ENCODE measurements around the gene C10orf105.

Gene C10orf105, protein sequence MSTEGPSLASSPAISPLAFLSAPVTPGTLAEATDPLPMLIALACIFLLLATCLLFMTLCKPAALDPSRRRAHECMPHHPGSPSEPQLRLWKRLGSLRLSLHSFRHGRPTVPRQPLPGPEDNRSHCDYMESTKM

DNA sequence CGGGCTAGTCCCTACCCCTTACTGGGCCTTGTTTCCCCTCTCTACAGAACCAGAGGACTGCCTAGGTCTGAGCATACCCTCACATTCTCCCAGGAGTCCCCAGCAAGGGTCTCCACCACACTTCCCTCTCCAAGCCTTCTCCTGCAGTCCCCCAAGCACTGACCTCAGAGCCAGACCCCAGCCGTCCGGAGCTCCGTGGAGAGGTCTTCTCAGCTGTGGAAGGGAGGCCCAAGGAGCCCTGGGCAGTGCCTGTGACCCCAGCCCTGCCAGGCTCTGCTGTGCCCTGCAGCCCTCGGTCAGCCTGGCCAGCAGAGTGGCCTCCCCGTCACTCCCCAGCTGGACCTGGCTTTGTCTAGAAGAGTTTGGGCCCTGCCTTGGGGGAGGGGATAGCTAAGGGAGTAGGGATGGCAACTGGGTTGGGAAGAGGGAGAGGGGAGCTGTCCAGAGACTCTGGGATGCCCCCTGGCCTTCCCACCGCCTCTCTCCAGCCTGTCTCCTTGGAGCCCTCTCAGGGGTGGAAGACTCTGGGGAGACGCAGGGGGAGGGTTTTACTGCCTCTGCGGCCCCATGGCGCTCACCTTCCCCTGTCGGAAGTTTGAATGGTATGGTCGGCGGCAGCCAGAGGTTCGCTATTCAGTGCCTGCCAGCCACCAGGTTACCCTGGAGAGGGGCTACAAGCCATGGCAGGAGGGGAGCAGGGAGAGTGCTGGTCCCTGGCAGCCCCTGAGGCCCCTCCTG is at the start of gene C10orf105:
Gene C10orf105 (minus strand): TSS at position 315 of the 738 bp plus-strand sequence. CDS start 3,441 bp downstream, outside the sequence.
- DNase-seq = no peak

DNA sequence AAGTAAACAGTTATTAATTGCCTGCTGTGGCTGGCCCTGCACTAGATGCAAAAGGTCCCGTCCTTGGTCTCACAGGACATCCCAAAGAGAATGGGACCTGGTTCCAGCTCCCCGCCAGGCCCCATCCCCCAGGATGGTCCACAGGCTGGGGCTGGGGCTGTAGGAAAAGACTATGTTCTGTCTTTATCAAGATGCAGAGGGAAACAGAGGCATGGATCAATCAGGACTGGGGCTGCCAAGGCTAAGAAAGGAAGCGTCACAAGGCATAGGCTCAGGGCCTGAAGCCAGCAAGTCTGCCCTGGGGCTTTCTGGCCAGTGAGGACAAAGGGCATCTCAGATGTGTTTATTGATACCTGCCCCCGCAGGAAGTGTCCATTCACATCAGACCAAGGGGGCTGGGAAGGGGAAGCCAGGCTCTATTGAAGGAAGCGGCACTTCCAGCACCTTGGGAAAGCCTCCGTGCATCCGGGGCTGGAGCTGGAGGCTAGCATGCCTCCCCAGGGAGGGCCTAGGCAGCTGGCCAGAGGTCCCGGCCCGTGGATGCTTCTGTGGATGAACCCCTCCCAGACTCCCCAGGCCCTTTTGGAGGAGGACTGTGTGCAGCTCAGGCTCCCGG is 48.0 kb upstream of the C10orf105 start:
- DNase-seq = no peak

DNA sequence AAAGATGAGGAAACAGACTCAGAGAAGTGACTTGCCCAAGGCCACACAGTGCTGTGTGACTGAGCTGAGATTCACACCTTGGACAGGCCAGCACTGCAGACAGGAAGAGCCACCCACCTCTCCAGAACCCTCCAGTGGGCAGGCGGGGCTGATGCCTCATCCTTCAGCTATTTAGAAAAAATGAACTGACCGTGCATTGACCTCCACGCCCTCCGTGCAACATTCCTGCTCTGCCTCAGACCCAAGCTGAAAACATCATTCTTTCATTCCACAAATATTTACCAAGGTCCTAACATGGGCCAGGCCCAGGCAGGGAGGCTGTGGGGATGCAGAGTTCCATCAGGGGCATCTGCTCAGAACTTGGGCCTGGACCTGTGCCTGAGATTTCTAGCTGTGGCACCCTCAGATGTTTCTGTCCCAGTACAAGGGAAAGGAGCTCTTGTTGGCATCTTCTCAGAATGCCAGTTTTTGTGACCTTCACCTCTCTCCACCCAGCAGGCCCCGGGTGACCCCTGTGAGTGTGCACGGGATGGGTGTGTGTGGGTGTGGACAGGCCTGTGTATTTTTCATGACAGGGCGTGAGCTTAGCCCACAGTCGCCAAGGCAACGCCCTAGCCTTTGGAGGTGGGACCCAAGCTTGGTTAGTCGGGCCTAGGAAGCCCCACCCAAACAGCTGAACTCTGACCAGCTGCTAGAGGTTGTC is 47.3 kb upstream of the C10orf105 start:
- DNase-seq = no peak

DNA sequence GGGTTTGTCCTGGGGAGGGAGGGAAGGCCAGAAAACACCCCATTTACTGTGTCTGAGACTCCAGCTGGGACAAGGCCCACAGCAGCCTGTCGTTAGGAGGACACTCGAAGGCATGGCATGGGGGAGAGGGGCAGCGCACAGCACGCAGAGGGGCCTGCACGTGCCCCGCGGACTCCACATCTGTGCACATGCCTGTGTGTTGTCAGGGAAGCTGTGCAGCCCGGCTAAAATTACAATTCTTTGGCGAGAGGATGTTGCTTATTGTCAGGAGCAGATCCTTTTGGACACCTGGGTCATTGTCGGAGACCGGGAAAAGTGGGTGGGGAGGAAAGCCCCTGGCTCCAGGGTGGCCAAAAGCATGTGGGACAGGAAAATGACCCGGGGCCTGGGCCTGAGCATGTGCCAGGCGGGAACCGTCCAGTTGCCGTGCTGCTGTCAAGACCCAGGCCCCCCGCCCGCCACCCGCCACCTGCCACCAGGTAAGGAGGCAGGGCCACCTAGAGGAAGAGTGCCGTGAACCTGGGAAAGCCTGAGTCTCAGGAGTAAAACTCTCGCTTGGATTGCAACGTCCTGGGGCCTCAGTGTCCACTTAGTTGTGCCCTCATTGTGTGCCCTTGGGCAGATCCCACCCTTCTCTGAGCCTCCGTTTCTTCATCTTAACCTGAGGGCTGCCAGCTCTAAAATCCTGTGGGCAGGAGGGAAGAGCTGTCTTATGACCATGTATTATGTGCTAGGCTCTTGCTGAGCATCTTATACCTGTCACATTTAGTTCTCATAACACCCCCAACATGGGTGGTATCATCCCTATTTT is 46.5 kb upstream of the C10orf105 start:
- DNase-seq = no peak

DNA sequence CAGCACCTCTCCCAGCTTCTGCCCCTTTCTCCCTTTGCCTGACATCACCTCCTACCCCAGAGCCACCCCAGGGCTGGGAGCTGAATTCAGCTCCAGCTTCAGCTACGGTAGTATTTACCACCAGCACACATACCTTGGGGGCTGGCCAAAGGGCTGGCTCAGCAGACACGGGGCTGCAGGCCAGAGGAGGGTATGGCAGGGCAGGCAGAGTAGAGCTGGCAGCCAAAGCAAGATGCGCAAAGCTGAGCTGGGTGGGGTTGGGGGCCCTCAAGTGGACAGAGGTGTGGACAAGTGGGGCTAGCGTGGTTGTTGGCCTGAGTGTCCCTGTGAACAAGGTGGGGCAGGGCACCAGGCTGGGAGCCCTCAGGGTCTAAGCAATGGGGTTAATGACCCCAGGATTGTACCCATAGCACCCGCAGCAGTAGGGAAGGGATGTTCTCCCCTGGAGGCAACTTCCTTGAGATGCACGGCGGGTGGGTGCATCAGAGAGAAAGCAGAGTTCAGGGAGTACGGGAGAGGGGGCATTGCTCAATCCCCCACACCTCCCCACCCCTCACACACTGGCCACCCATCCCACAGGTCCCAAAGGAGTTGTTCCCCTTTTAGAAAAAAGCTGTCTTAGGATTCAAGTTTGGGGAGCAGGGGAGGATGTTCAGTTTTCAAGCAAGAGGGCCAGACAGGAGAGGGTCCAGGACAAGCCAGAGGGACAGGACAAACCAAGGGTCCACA is 45.8 kb upstream of the C10orf105 start:
- DNase-seq = no peak

DNA sequence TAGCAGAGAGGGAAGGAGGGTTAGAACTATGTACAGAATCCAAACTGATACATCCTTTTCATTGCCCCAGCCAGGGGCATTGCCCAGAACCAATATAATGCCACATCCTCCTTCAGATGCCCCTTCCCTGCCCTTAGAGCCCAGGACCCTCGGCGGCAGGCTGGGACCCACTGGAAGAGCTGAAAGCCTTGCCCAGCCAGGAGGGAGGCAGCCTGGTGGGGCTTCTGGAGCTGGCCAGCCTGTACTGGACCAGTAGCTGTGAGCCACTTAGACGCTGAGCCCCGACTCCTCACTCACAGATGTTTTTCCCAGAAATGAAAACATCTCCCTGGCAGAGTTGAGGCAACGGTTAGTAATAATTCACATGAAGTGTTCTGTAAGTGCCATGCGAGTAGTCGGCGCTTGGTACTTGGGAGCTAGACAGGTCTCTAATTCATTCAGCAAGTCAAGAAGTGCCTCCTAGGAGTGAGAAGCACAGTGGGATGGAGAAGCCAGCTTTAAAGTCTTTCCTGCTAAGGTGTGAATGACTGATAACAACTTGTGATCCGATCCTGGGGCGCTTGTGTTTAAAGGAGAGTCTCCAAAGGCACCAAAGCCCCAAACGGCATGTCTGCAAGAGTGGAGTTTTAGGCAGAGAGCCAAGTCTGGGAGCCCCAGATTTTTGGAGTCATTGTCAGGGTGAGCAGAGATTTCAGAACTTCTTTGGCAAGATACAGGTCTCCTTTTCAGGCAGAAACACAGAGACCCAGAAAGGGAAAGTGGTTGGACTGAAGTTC is 44.0 kb upstream of the C10orf105 start:
- DNase-seq = no peak

DNA sequence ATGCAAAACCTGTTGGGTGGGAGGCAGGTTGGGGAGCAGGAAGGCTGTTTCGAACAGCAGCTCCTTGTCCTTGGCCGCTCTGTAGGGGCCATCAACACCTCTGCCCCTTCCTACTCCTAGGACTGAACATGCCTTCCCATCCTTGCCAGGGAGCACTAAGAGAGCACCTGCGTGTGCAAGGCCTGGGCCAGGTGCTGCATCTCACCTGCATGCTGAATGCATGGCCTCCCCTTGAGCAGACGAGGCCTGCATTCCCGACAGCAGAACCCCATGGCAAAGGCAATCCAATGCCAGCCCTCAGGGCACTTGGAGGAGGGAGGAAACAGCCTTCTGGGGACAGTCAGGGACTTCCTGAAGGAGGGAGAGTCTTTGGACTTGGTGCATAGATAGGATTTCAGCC is 42.7 kb upstream of the C10orf105 start:
- no peak for DNase-seq

DNA sequence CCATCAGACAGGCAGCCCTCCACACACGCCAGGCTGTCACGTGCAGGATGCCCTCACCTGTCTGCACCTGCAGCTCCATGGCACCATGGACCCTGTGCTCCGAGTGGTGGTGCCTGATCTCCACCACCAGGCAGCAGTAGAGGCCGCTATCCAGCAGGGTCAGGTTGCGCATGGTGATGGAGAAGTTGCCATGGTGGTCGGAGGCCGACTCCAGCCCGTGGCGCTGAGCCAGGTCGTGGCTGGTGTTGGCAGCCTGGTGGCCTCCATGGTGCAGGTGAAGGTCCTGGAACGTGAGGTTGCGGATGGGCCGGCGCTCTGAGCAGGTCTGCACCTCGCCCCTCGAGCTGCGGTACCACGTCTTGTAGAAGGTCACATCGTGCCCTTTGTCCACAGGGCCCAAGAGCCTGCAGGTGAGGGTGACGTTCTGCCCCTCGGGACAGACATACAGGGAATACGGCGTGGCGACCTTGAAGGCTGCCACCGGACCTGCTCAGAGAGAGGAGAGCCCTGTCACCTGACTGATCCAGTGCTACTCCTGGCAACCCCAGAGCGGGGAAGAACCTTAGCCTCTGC is 42.0 kb upstream of the C10orf105 start:
- no peak for DNase-seq

DNA sequence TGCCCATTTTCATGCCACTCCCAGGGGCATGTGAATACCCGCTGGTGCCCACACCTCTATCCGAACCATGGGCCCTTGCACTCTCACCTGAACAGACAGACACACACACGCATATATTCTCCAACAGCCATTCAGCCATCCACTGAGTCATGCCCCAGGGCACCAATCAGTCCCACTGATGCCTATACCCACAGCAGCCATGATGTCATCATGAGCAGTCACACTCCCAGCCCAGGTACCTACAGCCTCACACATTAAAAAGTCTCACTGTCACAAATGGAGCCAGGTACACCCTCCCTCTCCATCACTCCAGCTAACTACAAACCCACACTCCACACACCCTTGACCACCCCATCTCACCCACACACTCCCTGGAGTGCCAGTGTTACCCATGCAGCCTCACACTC is 41.5 kb upstream of the C10orf105 start:
- peak; percentile 64 for DNase-seq

DNA sequence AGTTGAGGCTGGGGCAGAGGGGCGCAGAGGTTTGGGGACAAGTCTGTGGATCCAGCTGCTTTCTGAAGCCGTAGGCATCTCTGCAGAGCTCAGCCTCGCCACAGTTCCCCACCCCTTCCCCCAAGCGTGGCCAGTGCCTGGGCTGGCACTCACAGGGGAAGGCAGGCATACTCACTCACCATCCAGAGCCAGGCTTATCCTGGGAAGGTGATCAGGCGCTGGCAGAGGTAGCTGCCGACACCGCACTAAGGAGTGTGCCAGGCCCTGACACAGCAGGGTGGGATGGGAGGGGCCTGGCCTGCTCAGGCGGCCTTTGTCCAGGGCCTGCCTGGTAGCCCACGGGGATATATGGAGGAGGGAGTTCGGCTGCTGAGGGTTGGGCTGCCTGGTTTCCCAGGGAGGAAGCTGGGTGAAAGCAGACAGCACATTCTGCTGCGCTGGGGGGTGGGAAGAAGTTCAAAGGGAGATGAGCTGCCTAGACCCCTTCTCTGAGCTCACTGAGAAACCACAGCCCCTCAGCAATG is 37.9 kb upstream of the C10orf105 start:
- DNase-seq = no peak

DNA sequence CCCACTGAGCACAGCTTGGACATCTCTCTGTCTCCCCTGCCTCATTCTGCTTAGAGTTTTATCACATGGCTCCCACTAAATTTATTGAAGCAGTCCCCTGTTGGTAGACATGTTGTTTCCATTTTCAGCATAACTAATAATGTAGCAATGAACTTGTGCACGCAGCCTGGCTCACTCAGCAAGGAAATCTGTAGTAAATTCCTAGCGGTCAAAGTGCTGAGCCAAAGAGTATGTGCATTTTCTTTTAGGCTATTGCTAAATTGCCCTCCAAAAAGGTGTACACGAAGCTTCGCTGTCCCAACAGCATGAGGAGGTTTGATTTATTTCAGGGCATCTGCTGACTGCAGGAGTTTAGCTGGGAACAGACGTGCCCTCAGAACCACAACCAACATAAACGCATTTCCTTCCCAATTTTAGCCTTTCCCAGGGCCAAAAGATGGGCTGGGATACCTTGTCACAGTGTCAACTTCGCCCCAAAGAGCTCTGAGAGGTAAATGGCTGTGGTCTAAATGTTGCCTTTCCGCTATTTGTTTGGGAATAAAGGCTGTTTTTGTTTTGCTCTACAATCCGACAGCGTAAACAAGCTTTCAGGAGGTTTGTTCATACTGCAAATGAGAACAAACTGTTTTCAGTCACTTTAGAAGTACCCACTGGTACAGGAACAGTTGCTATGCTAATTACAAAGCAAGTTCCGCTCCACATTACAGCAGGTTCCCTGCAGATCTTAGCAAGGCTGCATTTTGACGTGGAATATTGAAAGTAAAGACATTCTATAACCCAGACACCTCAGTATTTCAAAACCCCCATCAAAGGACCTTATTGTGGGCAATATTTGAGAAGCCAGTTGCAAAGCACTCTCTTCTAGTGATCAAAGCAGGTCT is 37.0 kb upstream of the C10orf105 start:
- DNase-seq = no peak

DNA sequence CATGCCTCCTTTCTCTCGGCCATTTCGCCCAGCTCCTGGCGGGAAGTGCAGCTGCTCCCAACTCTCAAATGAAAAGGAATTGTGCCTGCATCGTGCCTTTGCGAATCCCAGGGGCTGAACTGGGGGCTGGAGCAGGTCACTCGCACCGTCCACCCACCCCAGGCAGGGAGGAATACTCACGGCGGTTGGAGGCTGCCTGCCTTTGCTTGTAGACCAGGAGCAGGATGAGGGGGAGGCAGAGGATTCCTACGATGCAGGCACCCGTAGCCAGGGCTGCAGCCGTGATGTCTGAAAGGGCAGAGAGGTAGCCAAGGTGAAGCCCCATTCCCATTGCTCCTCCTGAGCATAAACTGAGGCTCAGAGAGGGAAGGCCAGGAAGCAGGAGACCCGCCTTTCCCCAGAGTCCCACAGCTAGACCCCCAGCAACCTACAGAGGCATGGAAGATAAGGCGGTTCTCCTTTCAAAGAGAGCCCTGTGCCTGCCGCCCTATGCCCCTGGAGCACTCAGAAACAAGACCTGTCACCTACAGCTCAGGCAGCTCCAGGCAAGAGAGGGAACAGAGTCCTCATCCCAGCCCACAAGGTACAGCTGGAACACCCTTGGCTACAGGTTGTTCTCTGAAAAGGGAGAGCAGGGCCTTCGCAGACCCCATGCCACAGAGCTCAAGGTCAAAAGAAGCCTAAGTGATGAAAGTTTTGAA is 35.8 kb upstream of the C10orf105 start:
- no peak for DNase-seq

DNA sequence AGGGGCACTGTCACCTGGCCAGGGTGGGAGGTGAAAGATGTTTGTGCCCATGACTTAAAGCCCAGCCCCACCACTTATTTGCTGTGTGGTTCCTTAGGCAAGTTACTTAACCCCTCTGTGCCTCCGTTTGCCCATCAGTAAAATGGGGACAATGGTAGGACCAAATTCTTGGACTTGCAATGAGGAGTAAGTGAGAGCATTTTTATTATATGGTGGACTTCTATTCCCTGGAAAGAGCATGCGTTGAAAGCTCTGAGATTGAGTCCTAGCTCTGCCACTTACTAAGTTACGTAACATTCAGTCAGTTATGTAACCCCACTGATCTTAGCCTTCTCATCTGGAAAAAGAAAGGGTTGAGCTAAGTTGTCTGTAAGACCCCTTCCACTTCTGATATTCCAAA is 35.0 kb upstream of the C10orf105 start:
- DNase-seq = no peak

DNA sequence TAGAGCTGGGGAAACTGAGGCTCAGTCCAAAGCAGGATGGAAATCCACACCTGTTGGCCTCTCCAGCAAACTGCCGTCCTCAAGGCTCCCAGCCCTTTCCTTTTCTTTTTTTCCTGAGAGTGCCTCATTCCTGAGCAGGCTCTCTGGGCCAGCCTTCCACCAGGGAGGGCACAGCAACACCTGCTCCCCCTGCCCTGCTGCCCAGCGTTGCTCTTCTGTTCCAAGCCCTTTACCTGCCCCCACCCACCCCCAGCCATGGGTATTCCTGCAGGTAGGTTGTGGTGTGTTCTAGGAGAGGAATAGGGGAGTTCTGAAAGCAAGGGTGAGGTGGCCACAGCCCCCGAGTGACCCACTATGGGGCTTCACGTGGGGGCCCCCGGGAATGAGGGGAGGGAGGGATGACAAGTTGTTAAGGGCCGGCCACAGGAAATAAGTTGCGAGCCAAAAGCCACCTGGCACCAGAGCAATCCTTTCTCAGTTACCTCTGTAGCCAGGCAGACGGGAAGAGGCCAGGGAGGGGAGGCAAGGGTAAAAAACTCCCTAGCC is 34.5 kb upstream of the C10orf105 start:
- DNase-seq = no peak

DNA sequence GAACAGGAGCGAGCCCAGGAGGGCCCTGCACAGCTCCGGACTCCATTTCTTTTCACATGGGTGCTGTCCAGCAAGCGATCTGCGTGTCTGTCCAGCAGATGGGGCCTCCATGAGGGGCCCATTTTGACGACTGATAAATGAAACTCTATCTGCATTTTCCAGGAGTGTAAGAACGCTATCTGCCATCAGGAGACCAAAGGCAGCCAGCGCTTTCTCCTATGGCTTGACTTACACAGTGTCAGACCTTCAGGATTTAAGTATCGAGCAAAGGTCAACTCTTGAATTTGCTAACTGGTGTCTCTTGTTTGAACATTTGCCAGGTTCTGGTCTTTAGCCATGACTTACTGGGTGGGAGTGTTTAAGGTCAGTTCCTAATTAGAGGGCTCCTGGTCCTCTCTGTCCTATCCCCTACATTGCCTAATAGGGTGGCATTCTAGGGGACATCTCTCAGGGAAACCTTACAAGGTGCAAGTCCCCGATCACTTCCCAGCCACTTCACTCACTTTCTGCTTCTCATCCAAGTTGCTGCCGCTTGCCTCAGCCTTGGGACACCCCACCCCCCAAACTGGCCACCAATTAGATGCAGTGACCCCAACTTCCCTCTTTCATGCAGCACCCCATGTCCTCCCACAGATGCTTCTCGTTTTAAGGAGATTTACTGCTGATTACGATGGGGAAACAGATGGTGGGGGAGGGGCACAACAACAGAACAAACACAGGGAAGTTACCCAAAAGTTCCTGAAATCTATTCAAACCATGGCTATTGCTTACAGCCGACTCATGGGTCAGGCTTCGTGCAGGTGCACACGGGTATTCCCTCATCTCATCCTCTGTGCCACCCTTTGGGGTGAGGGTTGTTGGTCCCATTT is 33.7 kb upstream of the C10orf105 start:
- DNase-seq = no peak

DNA sequence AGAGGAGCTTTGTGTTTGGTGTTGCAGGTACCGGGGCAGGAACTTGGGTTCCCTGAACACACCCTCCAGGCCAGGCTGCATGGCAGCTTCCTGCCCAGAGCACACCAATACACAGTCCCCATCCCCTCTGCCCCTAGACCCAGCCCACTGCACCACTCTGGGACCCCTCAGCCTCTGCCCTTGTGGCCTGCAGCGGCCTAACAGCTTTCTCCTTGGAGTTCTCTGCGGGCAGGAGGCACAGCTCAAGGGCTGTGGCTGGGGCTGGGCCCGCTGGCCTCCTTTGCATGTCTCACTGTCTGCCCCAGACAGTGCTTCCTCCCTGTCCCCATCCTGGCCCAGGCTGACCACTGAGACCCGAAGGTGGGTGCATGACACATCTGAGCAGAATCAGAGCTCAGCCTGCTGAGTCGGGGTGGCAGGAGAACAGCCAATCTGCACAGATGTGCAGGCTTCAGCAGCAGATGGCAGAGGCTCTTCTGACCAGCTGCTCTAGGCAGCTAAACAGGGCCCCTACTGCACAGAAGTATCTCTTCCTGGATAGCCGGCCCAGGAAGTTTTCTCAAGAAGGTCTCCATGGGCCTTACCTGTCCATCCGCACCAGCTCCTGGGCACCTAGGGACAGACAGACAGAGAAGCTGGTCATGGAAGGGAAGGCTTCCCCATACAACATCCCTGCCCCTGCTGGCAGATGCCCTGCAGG is 33.0 kb upstream of the C10orf105 start:
- DNase-seq = no peak

Data from activated naive CD4-positive, alpha-beta T cell treated with anti-CD3 and anti-CD28 coated beads, Interleukin-2, amount 50 U/mL, for 16 hours (primary cell).